ENCODE measurements around the gene RPRD1B.
"Not testable (repeated sequence)": the region's sequence is repeated elsewhere in the genome, so short reads cannot be mapped to it uniquely, and the experiment has no call there.

The RPRD1B gene

GRCh38 chr20:38089500-38089899 is 56.0 kb downstream of the RPRD1B start:
- no peak for DNase-seq (ENCODE audit: low read depth, low spot score)
- WGBS (ENCODE audit: insufficient coverage, insufficient read length): no CpG with 5 or more reads among the region's 10 CpGs

GRCh38 chr20:38090061-38090460 is 56.5 kb downstream of the RPRD1B start:
- H3K4me1 ChIP-seq (ENCODE audit: control insufficient read depth, insufficient read depth, low read length): no peaks in the 10 kb centered on the region
- H3K4me3 ChIP-seq (ENCODE audit: low read length): no peak overlapping the region
- no peak overlapping the region for H3K27ac ChIP-seq (ENCODE audit: low read length)
- no peaks in the 10 kb centered on the region for H3K9me3 ChIP-seq (ENCODE audit: control insufficient read depth, insufficient read depth, low read length)
- no peaks in the 10 kb centered on the region for H3K27me3 ChIP-seq (ENCODE audit: control insufficient read depth, insufficient read depth, low read length)
- no peak for DNase-seq (ENCODE audit: low read depth, low spot score)
- WGBS (ENCODE audit: insufficient coverage, insufficient read length): no CpG with 5 or more reads among the region's 7 CpGs
- peaks cover 6% of the 10 kb centered on the region; the same call in 1 of the 2 replicates for H3K36me3 ChIP-seq (ENCODE audit: control insufficient read depth, insufficient read depth, low read length)

More at GRCh38 chr20:38089500-38089899, 56.0 kb downstream of the RPRD1B start:
- Histone ChIP-seq H3K27ac (ENCODE audit: low read length) (no peak overlapping the region), H3K36me3 (ENCODE audit: control insufficient read depth, insufficient read depth, low read length) (peaks cover 6% of the 10 kb centered on the region; the same call in 1 of the 2 replicates), H3K4me1 (ENCODE audit: control insufficient read depth, insufficient read depth, low read length) (no peaks in the 10 kb centered on the region), H3K9me3 (ENCODE audit: control insufficient read depth, insufficient read depth, low read length) (no peaks in the 10 kb centered on the region), H3K4me3 (ENCODE audit: low read length) (no peak overlapping the region), H3K27me3 (ENCODE audit: control insufficient read depth, insufficient read depth, low read length) (no peaks in the 10 kb centered on the region)

- Histone ChIP-seq H3K4me1 (ENCODE audit: control insufficient read depth, insufficient read depth, low read length) (no peaks in the 10 kb centered on the region), H3K4me3 (ENCODE audit: low read length) (no peak overlapping the region), H3K27ac (ENCODE audit: low read length) (no peak overlapping the region), H3K9me3 (ENCODE audit: control insufficient read depth, insufficient read depth, low read length) (no peaks in the 10 kb centered on the region), H3K27me3 (ENCODE audit: control insufficient read depth, insufficient read depth, low read length) (no peaks in the 10 kb centered on the region), H3K36me3 (ENCODE audit: control insufficient read depth, insufficient read depth, low read length) (peaks cover 6% of the 10 kb centered on the region; the same call in 1 of the 2 replicates)
- no CpG with 5 or more reads among the region's 6 CpGs for WGBS (ENCODE audit: insufficient coverage, insufficient read length)
- no peak for DNase-seq (ENCODE audit: low read depth, low spot score)
Measured at GRCh38 chr20:38091441-38092216, 58.1 kb downstream of the RPRD1B start.

DNA sequence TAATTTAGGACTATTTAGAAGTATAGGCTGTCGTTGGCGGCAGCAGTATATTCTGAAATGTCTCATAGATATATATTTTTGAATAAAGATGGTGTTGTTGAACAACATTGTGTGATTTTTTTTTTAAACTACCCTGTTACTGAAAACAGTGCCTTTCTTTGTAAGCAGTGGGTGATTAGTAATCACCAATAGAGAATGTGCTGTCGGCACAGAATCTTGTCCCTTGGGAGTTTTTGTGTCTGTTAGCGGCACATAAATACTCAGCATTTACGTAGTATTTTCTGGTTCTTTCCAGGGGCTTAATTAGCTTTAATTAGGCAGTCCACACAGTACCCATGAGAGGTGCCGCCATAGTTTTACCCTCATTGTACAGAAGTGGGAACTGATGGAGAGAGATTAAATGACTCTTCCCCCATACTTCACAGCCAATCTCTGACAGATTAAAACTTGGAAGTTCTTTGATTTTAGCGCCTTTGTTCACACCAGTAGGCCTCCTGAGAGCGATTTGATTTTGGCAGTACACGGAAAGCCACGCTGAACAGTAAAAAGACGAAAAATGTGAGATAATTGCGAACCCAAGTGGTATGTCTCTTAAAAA is 58.8 kb downstream of the RPRD1B start:
- peaks cover 6% of the 10 kb centered on the region; the same call in 1 of the 2 replicates for H3K36me3 ChIP-seq (ENCODE audit: control insufficient read depth, insufficient read depth, low read length)
- 100% methylated on average over 2 of the region's 12 CpGs for WGBS (ENCODE audit: insufficient coverage, insufficient read length)
- H3K27ac ChIP-seq (ENCODE audit: low read length): no peak overlapping the region
- H3K27me3 ChIP-seq (ENCODE audit: control insufficient read depth, insufficient read depth, low read length): no peaks in the 10 kb centered on the region
- H3K4me1 ChIP-seq (ENCODE audit: control insufficient read depth, insufficient read depth, low read length): no peaks in the 10 kb centered on the region
- no peaks in the 10 kb centered on the region for H3K9me3 ChIP-seq (ENCODE audit: control insufficient read depth, insufficient read depth, low read length)
- no peak overlapping the region for H3K4me3 ChIP-seq (ENCODE audit: low read length)
- no peak for DNase-seq (ENCODE audit: low read depth, low spot score)

DNA sequence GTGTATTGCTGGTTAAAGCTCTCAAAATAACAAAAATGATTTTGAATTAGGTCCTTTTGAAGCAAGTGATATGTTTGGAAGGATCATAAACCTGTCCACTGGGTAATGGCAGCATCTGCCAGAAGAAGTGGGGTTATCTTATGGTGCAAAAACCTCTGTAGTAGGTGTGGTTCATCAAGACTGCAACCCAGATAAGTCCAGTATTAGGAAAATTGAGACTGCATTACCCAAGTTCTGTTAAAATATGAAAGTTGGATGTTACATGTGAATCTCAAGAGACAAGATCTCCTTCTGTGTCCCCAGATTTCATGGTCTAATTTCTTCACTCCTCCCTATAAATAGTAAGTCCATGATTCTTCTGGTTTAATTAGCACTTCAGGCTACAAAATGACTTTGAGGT is 59.4 kb downstream of the RPRD1B start:
- Histone ChIP-seq H3K27ac (ENCODE audit: low read length) (no peak overlapping the region), H3K36me3 (ENCODE audit: control insufficient read depth, insufficient read depth, low read length) (peaks cover 6% of the 10 kb centered on the region; the same call in 1 of the 2 replicates)

GRCh38 chr20:38093641-38094077 is 60.1 kb downstream of the RPRD1B start:
- Histone ChIP-seq H3K27ac (ENCODE audit: low read length) (no peak overlapping the region), H3K9me3 (ENCODE audit: control insufficient read depth, insufficient read depth, low read length) (no peaks in the 10 kb centered on the region), H3K27me3 (ENCODE audit: control insufficient read depth, insufficient read depth, low read length) (no peaks in the 10 kb centered on the region), H3K4me3 (ENCODE audit: low read length) (no peak overlapping the region), H3K36me3 (ENCODE audit: control insufficient read depth, insufficient read depth, low read length) (peaks cover 6% of the 10 kb centered on the region; the same call in 1 of the 2 replicates), H3K4me1 (ENCODE audit: control insufficient read depth, insufficient read depth, low read length) (no peaks in the 10 kb centered on the region)
- WGBS (ENCODE audit: insufficient coverage, insufficient read length): no CpG with 5 or more reads among the region's 8 CpGs
- no peak for DNase-seq (ENCODE audit: low read depth, low spot score)

More for the DNA sequence above, 59.4 kb downstream of the RPRD1B start:
- Histone ChIP-seq H3K27me3 (ENCODE audit: control insufficient read depth, insufficient read depth, low read length) (no peaks in the 10 kb centered on the region), H3K4me3 (ENCODE audit: low read length) (no peak overlapping the region), H3K9me3 (ENCODE audit: control insufficient read depth, insufficient read depth, low read length) (no peaks in the 10 kb centered on the region), H3K4me1 (ENCODE audit: control insufficient read depth, insufficient read depth, low read length) (no peaks in the 10 kb centered on the region)
- no peak for DNase-seq (ENCODE audit: low read depth, low spot score)

GRCh38 chr20:38094373-38094891 is 60.9 kb downstream of the RPRD1B start:
- Histone ChIP-seq H3K9me3 (ENCODE audit: control insufficient read depth, insufficient read depth, low read length) (no peaks in the 10 kb centered on the region), H3K4me3 (ENCODE audit: low read length) (no peak overlapping the region), H3K27ac (ENCODE audit: low read length) (no peak overlapping the region), H3K27me3 (ENCODE audit: control insufficient read depth, insufficient read depth, low read length) (no peaks in the 10 kb centered on the region), H3K36me3 (ENCODE audit: control insufficient read depth, insufficient read depth, low read length) (peaks cover 5% of the 10 kb centered on the region; the same call in 1 of the 2 replicates), H3K4me1 (ENCODE audit: control insufficient read depth, insufficient read depth, low read length) (no peaks in the 10 kb centered on the region)
- DNase-seq (ENCODE audit: low read depth, low spot score): no peak
- WGBS (ENCODE audit: insufficient coverage, insufficient read length): no CpG with 5 or more reads among the region's 1 CpG

DNA sequence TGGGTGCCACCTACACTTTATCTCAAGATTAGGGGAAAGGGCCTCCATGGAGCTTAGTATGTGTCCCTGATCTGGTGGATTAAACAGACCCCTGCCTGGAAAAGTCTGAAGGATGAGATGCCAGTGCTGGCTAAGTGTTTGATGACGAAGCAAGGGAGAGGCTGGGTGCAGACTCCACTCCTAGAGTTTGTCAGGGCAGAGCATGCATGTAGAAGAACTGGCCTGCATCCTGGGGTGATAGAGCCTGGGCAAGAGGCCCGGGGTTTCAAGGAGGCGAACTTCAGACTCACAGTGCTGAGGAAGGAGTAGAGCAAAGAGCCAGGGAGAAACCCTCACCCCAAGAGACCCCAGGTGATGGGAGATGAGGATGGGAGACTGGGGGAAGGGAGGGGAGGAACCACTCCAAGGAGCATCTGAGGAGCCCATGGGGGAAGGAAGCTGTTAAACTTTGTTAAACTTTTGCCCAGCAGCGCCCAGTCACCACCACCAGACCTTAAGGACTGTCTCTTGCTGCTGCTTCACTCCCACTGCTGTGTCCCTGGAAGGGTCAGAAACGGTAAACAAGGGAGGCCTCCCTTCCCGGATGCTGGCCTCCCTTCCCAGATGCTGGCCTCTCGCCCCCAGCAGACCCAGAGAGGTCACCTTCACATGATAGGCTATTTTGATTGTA is 61.6 kb downstream of the RPRD1B start:
- H3K27ac ChIP-seq (ENCODE audit: low read length): no peak overlapping the region
- no peak overlapping the region for H3K4me3 ChIP-seq (ENCODE audit: low read length)
- H3K4me1 ChIP-seq (ENCODE audit: control insufficient read depth, insufficient read depth, low read length): no peaks in the 10 kb centered on the region
- H3K27me3 ChIP-seq (ENCODE audit: control insufficient read depth, insufficient read depth, low read length): no peaks in the 10 kb centered on the region
- no peaks in the 10 kb centered on the region for H3K9me3 ChIP-seq (ENCODE audit: control insufficient read depth, insufficient read depth, low read length)
- peaks cover 2% of the 10 kb centered on the region; the same call in 1 of the 2 replicates for H3K36me3 ChIP-seq (ENCODE audit: control insufficient read depth, insufficient read depth, low read length)
- no peak for DNase-seq (ENCODE audit: low read depth, low spot score)
- no CpG with 5 or more reads among the region's 7 CpGs for WGBS (ENCODE audit: insufficient coverage, insufficient read length)

- no peak overlapping the region for H3K27ac ChIP-seq (ENCODE audit: low read length)
- no peak overlapping the region for H3K4me3 ChIP-seq (ENCODE audit: low read length)
- no peaks in the 10 kb centered on the region for H3K36me3 ChIP-seq (ENCODE audit: control insufficient read depth, insufficient read depth, low read length)
- H3K4me1 ChIP-seq (ENCODE audit: control insufficient read depth, insufficient read depth, low read length): no peaks in the 10 kb centered on the region
- WGBS (ENCODE audit: insufficient coverage, insufficient read length): no CpG with 5 or more reads among the region's 1 CpG
- no peaks in the 10 kb centered on the region for H3K27me3 ChIP-seq (ENCODE audit: control insufficient read depth, insufficient read depth, low read length)
- H3K9me3 ChIP-seq (ENCODE audit: control insufficient read depth, insufficient read depth, low read length): no peaks in the 10 kb centered on the region
- no peak for DNase-seq (ENCODE audit: low read depth, low spot score)
Measured at GRCh38 chr20:38098952-38099351, 65.4 kb downstream of the RPRD1B start.

GRCh38 chr20:38102206-38102605 is 68.7 kb downstream of the RPRD1B start:
- WGBS (ENCODE audit: insufficient coverage, insufficient read length): no CpG with 5 or more reads among the region's 5 CpGs
- DNase-seq (ENCODE audit: low read depth, low spot score); H3K9me3 ChIP-seq (ENCODE audit: control insufficient read depth, insufficient read depth, low read length): not testable (repeated sequence)

More at GRCh38 chr20:38102206-38102605, 68.7 kb downstream of the RPRD1B start:
- not testable (repeated sequence) for H3K4me1 ChIP-seq (ENCODE audit: control insufficient read depth, insufficient read depth, low read length); H3K27me3 ChIP-seq (ENCODE audit: control insufficient read depth, insufficient read depth, low read length); H3K36me3 ChIP-seq (ENCODE audit: control insufficient read depth, insufficient read depth, low read length); H3K4me3 ChIP-seq (ENCODE audit: low read length); H3K27ac ChIP-seq (ENCODE audit: low read length)
